IPS-20b (cell line): ENCODE data around the gene UBTF.

Source experiments
- H3K27ac ChIP-seq: one replicate; pipeline ENCODE4 v1.5.1; 2013; ENCODE audit warnings: low read length
- H3K27me3 ChIP-seq: 2 replicates; pipeline ENCODE4 v1.6.1; 2013; ENCODE audit warnings: mild to moderate bottlenecking, low read length, inconsistent platforms; ENCODE audit not compliant: insufficient read depth
- H3K36me3 ChIP-seq: 2 replicates; pipeline ENCODE4 v1.6.1; 2013; ENCODE audit warnings: low read depth, mild to moderate bottlenecking, inconsistent platforms, low read length, moderate library complexity; ENCODE audit not compliant: insufficient read depth
- H3K4me1 ChIP-seq: 2 replicates; pipeline ENCODE4 v1.6.1; 2013; ENCODE audit warnings: mild to moderate bottlenecking, control low read depth, inconsistent platforms, low read length, moderate library complexity; ENCODE audit not compliant: insufficient read depth
- H3K4me3 ChIP-seq: 2 replicates; pipeline ENCODE4 v1.5.1; 2013; ENCODE audit warnings: mild to moderate bottlenecking, low read length, inconsistent platforms
- H3K9ac ChIP-seq: 2 replicates; pipeline ENCODE4 v1.6.1; 2013; ENCODE audit warnings: low read depth, mild to moderate bottlenecking, inconsistent platforms, low read length, moderate library complexity
- H3K9me3 ChIP-seq: 2 replicates; pipeline ENCODE4 v1.6.1; 2013; ENCODE audit warnings: mild to moderate bottlenecking, low read depth, low read length, inconsistent platforms; ENCODE audit not compliant: insufficient read depth

UBTF gene

GRCh38 chr17:44198721-44199552 is 20.5 kb downstream of the UBTF start:
- Histone ChIP-seq H3K9ac (peak overlapping the region; percentile 89), H3K27me3 (no peaks in the 10 kb centered on the region), H3K36me3 (peaks cover 37% of the 10 kb centered on the region), H3K4me3 (peak overlapping the region; percentile 90), H3K9me3 (no peaks in the 10 kb centered on the region), H3K27ac (peak overlapping the region; percentile 65), H3K4me1 (peaks cover 13% of the 10 kb centered on the region)

- Histone ChIP-seq H3K36me3 (peaks cover 44% of the 10 kb centered on the region), H3K9ac (peak overlapping the region; percentile 89), H3K4me1 (peaks cover 13% of the 10 kb centered on the region), H3K27me3 (no peaks in the 10 kb centered on the region), H3K4me3 (peak overlapping the region; percentile 90), H3K27ac (peak overlapping the region; percentile 65), H3K9me3 (no peaks in the 10 kb centered on the region)
These were observed 21.3 kb downstream of the UBTF start for GRCh38 chr17:44197980-44198720.

- peaks cover 19% of the 10 kb centered on the region for H3K4me1 ChIP-seq
- no peak overlapping the region for H3K4me3 ChIP-seq
- H3K27me3 ChIP-seq, result no peaks in the 10 kb centered on the region
- H3K9me3 ChIP-seq, result no peaks in the 10 kb centered on the region
- peaks cover 50% of the 10 kb centered on the region for H3K36me3 ChIP-seq
- H3K27ac ChIP-seq, result no peak overlapping the region
- H3K9ac ChIP-seq, result no peak overlapping the region
These were observed 22.4 kb downstream of the UBTF start for GRCh38 chr17:44197107-44197506.

- H3K9ac ChIP-seq, result no peak overlapping the region
- H3K9me3 ChIP-seq, result no peaks in the 10 kb centered on the region
- H3K27ac ChIP-seq, result no peak overlapping the region
These were observed 26.0 kb downstream of the UBTF start for GRCh38 chr17:44193326-44194084.

GRCh38 chr17:44192750-44193149 is 26.7 kb downstream of the UBTF start:
- H3K9ac ChIP-seq, result peak overlapping the region; percentile 20; the same call in 1 of the 2 replicates
- H3K9me3 ChIP-seq, result no peaks in the 10 kb centered on the region

More at GRCh38 chr17:44193326-44194084, 26.0 kb downstream of the UBTF start:
- Histone ChIP-seq H3K36me3 (peaks cover 66% of the 10 kb centered on the region), H3K27me3 (no peaks in the 10 kb centered on the region), H3K4me1 (peaks cover 21% of the 10 kb centered on the region), H3K4me3 (no peak overlapping the region)

GRCh38 chr17:44191941-44192496 is 27.5 kb downstream of the UBTF start:
- H3K27me3 ChIP-seq, result no peaks in the 10 kb centered on the region
- no peak overlapping the region for H3K27ac ChIP-seq
- H3K9ac ChIP-seq, result peak overlapping the region; percentile 20; the same call in 1 of the 2 replicates
- H3K4me3 ChIP-seq, result no peak overlapping the region
- no peaks in the 10 kb centered on the region for H3K9me3 ChIP-seq
- H3K4me1 ChIP-seq, result peaks cover 15% of the 10 kb centered on the region
- peaks cover 58% of the 10 kb centered on the region for H3K36me3 ChIP-seq

More at GRCh38 chr17:44192750-44193149, 26.7 kb downstream of the UBTF start:
- Histone ChIP-seq H3K4me1 (peaks cover 18% of the 10 kb centered on the region), H3K27me3 (no peaks in the 10 kb centered on the region), H3K4me3 (no peak overlapping the region), H3K36me3 (peaks cover 65% of the 10 kb centered on the region), H3K27ac (no peak overlapping the region)

GRCh38 chr17:44191369-44191768 is 28.1 kb downstream of the UBTF start:
- peaks cover 15% of the 10 kb centered on the region for H3K4me1 ChIP-seq
- no peaks in the 10 kb centered on the region for H3K9me3 ChIP-seq
- no peak overlapping the region for H3K27ac ChIP-seq
- H3K9ac ChIP-seq, result no peak overlapping the region
- H3K27me3 ChIP-seq, result no peaks in the 10 kb centered on the region
- H3K4me3 ChIP-seq, result no peak overlapping the region
- peaks cover 53% of the 10 kb centered on the region for H3K36me3 ChIP-seq

- no peak overlapping the region for H3K9ac ChIP-seq
- no peaks in the 10 kb centered on the region for H3K27me3 ChIP-seq
- H3K4me1 ChIP-seq, result peaks cover 15% of the 10 kb centered on the region
- peaks cover 45% of the 10 kb centered on the region for H3K36me3 ChIP-seq
- H3K4me3 ChIP-seq, result no peak overlapping the region
- no peaks in the 10 kb centered on the region for H3K9me3 ChIP-seq
- no peak overlapping the region for H3K27ac ChIP-seq
These were observed 29.0 kb downstream of the UBTF start for GRCh38 chr17:44190481-44190880.

GRCh38 chr17:44188576-44189403 is 30.7 kb downstream of the UBTF start:
- Histone ChIP-seq H3K4me1 (peaks cover 15% of the 10 kb centered on the region), H3K27ac (no peak overlapping the region), H3K27me3 (no peaks in the 10 kb centered on the region), H3K9me3 (no peaks in the 10 kb centered on the region), H3K36me3 (peaks cover 41% of the 10 kb centered on the region), H3K4me3 (no peak overlapping the region), H3K9ac (no peak overlapping the region)

GRCh38 chr17:44187131-44187899 is 32.2 kb downstream of the UBTF start:
- Histone ChIP-seq H3K4me3 (peak overlapping the region; percentile 99), H3K9ac (peak overlapping the region; percentile 80), H3K36me3 (peaks cover 39% of the 10 kb centered on the region), H3K9me3 (no peaks in the 10 kb centered on the region), H3K27ac (peak overlapping the region; percentile 74), H3K27me3 (no peaks in the 10 kb centered on the region), H3K4me1 (peaks cover 9% of the 10 kb centered on the region)
